HG03558 (cell line): ENCODE data around the gene RPS5.

Source experiments
- ATAC-seq: cut with Tn5 transposase; IDR thresholded peaks from one replicate; pipeline ENCODE4 v1.9.1; 2021; ENCODE audit warnings: moderate number of reproducible peaks; ENCODE audit not compliant: unreplicated experiment; ENCODE audit errors: extremely low read depth

Gene RPS5

DNA sequence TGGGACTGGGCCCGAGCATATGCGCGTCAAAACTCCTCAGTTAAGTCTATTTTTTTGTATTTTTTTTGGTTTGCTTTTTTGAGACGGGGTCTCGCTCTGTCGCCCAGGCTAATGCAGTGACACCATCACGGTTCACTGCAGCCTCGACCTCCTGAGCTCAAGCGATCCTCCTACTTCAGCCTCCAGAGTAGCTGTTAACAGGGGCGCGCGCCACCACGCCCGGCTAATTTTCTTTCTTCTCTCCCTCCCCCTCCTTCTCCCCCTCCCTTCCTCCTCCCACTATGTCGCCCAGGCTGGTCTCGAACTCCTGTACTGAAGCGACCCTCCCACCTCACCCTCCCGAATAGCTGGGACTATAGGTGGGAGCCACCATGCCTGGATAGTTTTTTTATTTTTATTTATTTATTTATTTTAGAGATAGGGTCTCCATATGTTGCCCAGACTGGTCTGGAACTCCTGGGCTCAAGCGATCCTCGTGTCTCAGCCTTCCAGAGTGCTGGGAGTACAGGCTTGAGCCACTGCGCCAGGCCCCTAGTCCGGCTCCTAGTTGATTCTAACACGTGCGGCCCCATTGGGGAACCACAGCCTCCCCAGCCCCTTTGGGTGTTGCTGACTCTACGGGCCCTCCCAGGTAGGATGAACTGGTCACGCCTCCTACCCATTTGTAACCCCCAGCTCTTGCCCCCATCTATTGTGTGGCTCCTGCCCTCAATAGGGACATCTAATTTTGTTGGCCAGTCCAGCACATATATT, 5.4 kb upstream of the RPS5 start:
- no peak for ATAC-seq

DNA sequence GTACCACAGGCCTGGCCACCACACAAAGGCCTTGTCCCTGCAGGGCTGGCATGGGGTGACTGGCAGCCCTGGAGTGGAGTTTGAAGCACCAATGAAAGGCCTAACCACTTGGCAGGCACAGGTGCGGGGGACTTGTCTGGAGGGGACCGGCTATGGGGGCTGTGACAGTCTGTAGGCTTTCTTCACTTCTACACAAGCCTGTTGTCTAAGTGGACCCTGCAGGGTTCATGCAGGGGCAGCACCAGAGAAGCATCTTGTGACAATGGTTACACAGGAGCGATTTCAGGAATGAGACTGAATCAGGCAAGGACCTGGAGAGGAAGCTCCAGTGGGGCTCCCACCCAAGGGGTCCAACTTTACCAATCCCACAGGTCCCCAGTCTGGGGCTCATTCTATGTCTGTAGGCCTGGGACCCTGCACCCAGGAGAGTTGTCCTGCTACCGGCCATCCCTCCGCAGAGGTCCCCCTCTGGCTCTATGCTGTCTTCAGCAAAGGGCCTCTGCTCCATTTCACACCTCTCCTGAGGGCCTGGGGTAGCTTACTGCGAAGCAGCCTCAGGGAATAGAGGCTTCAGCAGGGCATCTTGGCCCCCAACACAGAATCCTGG, 4.0 kb upstream of the RPS5 start:
- no peak for ATAC-seq

DNA sequence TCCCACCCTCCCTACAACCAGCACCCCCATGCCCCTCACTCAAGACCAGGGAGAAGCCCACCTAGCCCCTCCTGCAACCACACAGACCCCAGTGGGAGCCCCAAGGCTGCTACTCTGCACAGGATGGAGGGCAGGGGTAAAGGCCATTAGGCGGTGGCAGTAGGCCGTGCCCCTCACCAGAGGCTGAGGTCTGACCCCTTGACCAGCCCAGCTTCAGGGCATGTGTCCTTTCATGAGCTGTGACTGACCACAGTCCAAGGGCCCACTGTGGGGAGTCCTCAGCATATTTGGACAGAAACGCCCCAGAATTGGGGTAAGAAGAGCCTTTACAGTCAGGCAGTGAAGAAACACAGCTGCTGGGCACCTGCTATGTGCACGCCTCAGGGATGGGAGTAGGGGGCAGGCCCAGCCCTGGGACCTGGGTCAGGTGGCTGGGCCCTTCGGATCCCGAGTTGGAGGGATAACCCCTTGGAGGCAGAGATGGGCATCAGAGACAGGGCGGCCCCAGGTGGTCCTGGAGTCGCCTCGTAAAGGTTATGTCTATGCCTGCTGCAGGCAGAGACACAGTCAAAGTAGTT, 1.7 kb upstream of the RPS5 start:
- no peak for ATAC-seq

DNA sequence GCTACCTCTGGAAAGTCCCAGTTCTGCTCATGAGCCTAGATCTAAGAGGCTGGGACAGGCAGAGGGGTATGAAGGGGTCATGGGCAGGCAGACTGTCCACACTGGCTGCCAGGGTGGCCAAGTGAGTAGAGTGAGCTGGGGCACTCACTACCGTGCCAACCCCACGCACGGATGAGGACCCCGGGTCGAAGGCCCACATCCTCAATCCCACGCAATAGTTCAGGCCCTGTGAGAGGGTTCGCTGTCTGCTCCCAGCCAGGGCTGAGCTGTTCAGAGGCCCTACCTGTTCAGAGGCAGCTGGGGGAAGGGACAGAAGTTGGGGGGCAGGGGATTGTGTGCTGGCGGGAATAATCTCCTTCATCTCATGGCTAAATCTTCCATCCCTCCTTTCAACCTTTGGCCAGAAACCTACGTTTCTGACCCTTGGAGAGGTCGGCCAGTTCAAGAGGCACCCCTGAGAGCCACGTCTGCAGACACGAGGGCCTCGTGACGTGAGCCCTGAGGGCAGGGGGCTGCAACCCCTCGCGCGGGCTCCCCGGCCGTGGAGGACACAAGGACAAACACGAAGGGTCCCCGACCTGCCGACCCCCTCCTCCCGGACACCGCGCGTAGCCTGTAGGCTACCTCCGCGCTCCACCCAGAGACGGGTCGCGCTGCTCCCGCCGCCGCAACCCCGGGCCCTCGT, 1.0 kb upstream of the RPS5 start:
- ATAC-seq = no peak

DNA sequence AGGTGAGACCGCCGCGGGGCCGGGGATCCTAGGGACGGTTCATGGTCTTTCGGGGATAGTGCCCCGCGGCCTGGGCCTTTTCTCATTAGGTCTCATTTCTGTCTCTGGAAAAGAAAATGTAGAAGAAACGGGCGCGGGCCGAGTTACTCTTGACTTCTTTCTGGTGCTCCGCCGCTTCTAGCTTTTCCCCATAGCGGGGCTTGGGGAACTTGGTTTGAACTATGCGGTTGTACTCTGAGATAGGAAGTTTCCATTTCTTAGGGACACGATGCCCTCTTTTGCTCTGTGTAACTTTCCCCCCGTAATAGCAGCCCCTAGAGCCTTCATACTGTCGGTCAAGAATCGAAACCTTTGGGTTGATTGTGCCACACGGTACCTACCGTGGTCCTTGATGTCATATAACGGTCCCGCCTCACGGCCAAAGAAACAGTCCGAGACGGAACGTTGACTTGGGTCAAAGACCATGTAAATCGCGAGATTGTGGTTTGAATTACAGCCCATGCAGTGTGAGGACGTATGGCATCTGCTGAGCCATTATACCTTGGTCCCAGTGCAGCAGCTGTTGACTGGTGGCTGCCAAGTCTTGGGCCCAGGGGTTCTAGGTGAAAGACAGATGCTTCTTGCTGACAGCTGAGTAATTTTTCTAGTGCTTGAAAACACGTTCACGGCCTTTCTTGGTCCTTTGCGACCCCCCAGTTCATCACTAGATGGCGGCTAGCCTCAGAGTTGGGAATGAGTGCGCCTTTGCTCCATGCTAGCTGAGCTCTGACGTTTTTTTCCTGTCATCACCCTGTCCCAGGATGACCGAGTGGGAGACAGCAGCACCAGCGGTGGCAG, 487 bp downstream of the RPS5 start:
- ATAC-seq = no peak

DNA sequence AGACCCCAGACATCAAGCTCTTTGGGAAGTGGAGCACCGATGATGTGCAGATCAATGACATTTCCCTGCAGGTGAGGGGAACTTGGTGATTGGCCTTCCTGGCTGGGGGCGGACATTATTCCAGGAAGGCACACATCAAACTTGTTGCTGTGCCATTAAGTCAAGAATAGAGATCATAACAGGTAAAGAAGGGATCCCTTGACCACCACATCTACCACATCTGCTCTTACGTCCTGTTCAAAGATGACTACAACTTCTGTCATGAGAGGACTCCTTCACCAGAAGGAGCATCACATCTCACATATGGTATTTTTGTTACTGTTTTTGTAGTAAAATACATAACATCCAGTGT, 1.1 kb downstream of the RPS5 start:
- ATAC-seq = no peak

DNA sequence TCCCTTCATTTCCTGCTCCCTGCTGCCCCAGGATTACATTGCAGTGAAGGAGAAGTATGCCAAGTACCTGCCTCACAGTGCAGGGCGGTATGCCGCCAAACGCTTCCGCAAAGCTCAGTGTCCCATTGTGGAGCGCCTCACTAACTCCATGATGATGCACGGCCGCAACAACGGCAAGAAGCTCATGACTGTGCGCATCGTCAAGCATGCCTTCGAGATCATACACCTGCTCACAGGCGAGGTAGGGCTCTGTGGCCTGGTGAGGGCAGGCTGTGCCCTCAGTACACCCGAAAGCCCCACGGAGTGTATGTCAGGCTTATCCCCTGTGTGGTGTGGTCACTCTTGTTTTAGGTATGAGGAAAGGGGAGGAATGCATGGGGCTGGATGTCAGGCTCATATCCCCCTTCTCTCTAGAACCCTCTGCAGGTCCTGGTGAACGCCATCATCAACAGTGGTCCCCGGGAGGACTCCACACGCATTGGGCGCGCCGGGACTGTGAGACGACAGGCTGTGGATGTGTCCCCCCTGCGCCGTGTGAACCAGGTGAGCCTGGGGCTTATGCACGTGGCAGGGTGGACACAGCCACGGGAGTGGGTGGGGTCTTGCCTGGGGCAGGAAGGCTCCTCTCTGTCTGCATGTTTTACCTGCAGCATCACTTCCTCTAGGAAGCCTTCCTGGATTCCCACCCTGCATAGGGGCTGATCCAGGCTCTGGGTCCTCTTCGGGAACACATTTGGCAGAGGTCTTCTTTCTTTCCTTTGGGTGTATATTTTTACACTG, 6.1 kb downstream of the RPS5 start:
- no peak for ATAC-seq

DNA sequence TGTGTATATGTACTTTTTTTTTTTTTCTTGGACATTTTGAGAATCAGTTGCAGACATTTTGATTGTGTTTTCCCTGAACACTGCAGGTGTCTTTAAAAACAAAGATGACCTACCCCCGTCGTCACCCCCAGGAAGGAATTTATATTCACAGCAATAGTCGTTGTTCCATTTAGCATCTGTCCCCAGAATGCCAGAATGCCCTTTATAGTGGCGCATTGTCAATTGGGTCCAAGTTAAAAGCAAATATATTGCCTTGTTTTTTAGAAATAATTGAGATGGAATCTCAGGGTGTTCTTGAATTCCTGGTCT, 6.6 kb downstream of the RPS5 start:
- no peak for ATAC-seq

DNA sequence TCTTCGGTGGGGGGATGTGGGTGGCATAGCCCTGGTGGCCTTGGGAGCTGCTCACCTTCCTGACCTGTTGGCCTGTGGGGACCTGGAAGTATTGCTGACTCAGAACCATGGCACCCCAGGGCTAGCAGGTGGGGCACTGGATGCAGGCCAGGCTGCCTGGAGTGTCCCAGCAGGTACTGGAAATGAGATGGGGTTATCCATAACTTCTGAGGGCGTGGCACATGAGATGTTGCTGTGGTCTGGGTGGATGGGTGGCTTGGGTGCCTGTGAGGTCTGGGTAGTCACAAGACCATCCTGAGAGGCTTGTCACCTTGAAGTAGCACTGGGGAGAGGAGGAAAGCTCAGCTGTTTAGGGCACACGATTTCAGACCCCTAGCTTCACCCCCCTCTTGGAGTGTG, 7.8 kb downstream of the RPS5 start:
- ATAC-seq = no peak

DNA sequence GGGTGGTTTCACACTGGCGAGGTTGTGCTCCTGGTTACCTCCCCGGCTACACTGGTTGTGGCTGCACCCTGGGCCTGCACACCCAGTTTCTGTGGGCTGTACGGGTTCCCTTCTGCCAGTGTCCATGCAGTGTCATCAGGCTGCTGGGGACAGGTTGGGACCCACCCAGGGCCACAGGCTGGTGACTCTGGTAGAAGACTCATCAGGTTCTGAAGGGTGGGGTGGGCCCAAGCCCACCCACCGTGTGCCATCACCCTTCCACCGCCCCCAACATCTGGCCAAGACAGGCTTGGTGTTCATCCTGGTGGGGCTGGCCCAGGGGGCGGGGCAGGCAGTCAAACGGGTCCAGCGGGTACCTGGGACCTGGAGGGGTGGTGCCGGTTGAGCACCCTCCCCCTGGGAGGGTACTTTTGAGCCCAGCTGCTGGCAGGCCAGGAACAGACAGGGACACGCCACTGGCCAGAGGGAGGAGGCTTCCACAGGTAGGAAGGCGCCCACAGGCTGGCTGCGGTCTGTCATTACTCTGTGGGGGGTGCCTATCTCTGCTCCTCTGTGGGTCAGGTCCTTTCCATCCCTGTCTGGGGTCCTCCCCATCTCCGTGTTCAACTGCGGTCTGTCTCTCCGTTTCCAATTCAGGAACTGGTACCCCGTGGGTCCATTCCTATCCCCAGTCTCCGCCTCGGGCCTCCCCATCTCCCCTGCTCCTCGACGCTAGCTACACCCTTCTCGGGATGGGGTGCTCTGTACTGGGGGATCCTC, 8.3 kb downstream of the RPS5 start, which contains the start of gene RNF225:
RNF225 (plus strand) TSS at position 437 of the 759 bp plus-strand sequence. CDS start 434 bp downstream, outside the sequence.
- ATAC-seq = no peak

DNA sequence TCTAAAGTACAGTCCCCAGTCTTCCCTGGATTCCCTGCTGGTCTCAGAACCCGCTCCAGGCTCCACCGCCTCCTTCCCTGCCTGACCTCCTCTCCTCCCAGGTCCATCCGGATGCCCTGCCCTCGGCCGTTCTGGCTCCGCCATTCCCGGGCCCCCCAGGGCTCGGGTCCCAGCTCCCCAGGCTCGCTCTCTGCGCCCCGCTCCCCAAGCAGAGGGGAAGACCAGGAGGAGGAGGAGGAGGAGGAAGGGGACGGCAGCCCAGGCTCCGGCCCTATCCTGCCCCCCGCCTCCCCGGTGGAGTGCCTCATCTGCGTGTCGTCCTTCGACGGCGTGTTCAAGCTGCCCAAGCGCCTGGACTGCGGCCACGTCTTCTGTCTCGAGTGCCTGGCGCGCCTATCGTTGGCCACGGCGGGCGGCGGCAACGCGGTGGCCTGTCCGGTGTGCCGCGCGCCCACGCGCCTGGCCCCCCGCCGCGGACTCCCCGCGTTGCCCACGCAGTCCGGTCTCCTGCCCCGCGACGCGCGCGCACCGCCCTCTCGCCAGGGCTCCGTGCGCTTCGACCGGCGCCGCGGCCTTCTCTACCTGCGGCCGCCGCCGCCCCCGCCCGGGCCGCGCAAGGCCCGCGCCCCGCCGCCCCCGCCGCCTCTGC, 9.0 kb downstream of the RPS5 start:
- ATAC-seq = no peak

DNA sequence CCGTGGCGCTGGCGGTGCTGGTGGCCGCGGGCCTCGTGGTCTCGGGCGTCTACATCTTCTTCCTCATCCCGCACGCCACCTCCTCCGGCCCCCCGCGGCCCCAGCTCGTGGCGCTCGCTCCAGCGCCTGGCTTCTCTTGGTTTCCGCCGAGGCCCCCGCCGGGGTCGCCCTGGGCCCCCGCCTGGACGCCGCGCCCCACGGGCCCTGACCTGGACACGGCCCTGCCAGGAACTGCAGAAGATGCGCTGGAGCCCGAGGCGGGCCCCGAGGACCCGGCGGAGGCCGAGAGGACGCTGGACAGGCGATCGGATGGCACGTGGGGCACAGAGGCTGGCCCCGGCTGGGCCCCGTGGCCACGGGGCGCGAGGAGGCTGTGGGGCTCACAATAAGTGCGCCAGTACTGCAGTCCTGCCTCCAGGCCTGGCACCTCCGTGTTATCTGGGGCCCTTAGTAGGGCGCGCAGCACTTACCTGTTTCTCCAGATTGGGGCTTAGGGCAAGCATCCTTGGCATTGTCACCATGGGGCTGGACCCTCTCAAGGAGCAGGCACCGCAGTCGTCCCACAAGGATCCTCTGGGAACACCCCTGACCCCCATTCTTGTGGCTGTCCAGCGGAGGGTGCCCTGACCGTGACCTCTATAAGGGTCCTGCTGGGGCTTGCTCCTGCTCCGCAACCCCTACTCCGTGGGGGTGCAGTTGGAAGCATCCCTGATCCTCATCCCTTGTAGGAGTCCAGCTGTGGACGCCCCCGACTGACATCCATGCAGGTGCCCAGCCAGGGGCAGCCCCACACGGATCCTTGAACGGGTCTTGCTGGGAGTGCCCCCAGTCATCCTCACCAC, 9.8 kb downstream of the RPS5 start:
- ATAC-seq = no peak

DNA sequence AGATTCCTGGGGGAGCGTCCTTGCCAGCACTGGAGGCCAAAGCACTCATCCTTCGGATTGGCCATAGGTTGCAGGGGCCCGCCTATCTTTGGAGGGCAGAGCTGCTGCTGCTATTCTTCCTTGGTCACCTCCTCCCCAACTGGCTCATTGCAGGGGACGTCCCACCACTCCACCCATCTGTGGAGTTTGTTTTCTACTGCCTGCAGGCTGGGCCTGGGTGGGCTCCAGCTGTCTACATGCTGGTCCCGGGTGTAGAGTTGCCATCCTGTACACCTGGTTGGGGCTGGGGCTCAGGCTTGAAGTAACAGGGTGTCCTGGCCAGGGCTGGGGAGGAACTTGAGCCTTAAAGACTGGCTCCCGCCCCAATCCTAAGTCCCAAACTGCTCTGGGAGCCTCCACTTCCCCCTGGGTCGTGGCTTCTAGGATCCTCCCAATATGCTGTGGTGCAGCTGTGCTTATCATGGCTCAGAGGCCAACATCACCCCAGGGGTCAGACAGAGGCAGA, 10.5 kb downstream of the RPS5 start:
- no peak for ATAC-seq

DNA sequence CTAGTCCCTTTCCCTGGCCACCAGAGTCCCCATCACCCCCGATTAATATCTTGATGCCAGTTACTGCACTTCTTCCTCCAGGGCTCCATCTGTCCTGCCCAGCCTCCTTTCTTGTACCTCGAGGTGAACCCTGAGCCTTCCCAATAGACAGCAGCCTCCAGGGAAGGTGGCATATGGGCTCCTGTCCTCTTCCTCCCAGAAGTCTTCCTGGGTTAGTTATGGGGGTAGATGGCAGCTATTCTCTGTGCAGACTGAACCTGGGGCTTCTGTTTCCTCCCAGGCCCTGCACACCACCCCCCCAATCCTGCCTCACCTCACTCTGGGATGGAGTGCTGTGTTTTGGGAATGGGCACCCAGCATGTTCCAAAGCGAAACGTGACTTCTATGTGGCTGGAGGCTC, 11.0 kb downstream of the RPS5 start:
- ATAC-seq = no peak

DNA sequence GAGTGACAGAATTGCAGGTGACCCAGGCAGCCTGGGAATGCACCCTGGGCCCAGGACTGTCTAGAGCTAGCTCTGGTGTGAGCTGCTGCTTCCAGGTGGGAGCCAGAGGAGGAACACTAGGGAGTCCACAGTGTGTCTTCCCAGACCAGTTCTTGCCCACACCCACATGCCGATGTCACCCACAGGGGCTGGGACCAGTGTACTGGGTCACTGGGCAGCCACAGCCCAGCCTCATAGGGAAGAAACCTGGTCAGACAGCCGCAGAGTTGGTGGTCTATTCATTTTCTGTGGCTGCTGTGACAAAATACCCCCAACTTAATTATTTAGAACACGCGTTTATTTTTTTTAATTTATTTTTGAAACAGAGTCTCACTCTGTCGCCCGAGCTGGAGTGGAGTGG, 11.5 kb downstream of the RPS5 start:
- ATAC-seq = no peak

DNA sequence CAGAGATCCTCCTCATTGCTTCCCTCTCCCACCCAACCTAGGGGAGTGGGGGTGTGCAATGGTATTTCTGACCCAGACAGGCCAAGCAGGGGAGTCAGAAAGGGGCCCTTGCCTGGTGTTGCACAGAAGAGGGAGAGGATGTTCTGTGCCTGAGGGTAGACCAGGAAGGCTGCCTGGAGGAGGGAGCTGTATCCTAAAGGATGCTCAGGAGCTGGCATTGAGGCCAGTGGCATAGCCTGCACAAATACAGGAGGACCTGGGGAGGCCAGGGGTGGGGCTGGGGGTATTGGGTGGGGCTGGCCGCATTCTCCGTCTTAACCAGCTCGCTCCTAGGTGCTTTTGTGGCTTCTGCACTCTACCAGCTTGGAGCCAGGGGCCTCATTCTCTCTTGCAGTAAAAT, 12.8 kb downstream of the RPS5 start:
- no peak for ATAC-seq

DNA sequence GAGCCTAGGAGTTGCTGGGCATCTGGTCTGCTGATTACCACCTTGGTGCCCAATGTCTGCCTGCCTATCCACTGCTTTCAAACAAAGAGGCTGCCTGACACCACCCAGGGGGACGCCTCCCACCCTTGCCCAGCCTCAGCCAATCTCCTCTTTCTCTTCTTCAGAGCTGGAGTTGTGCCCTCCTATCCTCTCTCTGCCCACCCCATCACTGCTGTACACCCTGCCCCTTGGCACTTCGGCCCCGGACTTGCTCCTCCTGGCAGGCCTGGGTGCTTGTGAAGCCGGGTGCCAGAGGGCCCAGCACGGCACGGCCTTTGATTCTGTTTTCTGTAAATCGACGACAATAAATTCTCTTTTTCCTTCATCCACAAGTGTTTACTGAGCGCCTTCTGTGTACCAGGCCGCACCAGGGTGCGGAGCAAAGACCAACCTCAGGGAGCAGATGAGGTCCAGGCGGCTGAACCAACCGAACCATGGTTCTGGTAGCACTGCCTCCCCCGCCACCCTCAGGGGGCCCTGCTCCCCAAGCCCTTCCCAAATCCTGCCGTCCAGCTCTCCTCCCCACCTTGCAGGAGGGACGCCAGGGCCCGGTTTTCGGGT, 13.3 kb downstream of the RPS5 start:
- no peak for ATAC-seq
